Fibroblast of peridontal ligament (primary cell): ENCODE data around the gene STXBP5.

Experiments used
- DNase-seq: peaks from one replicate; pipeline ENCODE4 v3.0.0-alpha.2; 2010; ENCODE audit errors: extremely low read depth

The STXBP5 gene

GRCh38 chr6:147178355-147178754, 25.9 kb upstream of the STXBP5 start:
- no peak for DNase-seq

GRCh38 chr6:147179809-147180208, 24.4 kb upstream of the STXBP5 start:
- DNase-seq = no peak

DNA sequence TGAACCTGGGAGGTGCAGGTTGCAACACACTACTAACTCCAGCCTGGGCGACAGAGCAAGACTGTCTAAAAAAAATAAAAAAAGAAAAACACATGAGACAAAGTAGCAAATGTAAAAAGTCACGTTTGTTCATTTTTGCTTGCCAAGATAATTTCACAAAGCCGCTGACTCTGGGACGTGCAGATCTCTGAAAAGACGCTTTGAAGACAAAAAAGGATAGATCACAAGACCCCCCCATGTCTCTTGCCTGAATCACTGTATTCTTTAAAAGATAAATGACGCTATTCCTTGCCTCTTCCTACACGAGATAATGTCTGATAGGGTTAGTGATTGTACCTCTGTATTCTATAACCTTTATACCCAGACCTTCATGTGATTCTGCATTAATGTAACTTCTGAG, 23.3 kb upstream of the STXBP5 start:
- DNase-seq = no peak

DNA sequence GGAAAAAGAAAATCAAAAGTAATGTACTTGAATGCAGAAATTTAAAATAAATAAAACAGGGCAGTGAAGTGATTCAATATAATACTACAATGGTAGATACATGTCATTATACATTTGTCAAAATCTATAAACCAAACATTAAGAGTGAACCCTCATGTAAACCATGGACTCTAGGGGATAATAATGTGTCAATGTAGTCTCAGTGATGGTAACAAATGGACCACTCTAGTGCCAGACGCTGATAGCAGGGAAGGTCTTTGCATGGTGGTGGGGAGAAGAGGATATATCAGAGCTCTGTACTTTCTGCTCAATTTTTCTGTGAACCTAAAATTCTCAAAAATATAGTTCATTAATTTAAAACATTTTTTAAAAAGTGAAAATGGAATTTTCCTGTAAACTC, 19.8 kb upstream of the STXBP5 start:
- DNase-seq = no peak

DNA sequence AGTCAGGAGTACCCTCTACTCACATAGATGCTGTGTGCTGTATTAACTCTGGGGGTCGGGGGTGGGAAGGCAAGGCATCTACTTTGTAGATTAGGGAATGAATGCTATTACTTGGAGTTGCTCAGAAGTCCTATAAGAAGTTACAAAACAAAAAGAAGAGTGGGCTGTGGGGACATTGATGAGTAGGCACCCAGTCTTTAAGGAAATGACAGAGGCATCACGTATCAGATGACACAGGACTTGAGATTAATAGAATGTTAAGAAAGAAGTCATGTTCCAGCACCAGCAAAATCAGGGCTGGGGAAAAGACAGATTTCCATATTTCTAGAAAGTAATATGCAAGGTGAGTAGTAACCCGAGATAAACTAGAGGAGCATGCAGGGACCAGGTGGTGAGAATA, 19.0 kb upstream of the STXBP5 start:
- DNase-seq = no peak

- no peak for DNase-seq
Measured at GRCh38 chr6:147190556-147190955, 13.7 kb upstream of the STXBP5 start.

- no peak for DNase-seq
Measured at GRCh38 chr6:147192278-147192911, 11.8 kb upstream of the STXBP5 start.

- peak; percentile 50 for DNase-seq
Measured at GRCh38 chr6:147194652-147195411, 9.4 kb upstream of the STXBP5 start.

GRCh38 chr6:147195510-147195909, 8.7 kb upstream of the STXBP5 start:
- DNase-seq = no peak

- no peak for DNase-seq
Measured at GRCh38 chr6:147195987-147196386, 8.2 kb upstream of the STXBP5 start.

GRCh38 chr6:147200711-147201110, 3.5 kb upstream of the STXBP5 start:
- no peak for DNase-seq

DNA sequence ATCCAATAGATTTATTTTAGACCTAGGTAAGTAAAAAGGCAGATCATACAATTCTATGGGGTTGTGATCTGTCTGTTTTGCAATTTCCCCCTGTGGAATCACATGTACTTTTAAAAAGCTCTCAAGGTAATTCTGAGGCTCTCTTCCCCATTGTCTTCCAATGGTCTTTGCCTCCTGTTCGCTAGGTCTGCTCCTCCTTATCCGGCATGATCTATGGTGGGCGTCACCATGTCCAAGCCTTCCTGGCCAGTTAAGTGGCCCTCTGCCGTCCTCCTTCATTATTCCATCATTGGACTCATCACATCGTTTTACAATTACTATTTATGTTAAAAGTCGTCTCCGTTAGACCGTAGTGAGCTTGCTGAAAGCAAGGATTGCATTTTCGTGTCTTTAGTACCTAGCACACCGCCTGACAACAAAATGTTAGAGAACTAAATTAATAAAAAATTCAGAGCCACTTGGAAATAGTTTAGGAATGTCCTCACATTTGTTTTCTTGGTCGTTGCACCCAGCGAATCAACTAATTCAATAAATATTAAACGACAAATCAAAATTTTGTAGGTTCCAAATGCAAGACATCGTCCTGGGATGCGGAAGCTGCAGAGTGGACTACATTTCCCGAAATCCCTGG, 2.2 kb upstream of the STXBP5 start:
- peak; percentile 43 for DNase-seq

DNA sequence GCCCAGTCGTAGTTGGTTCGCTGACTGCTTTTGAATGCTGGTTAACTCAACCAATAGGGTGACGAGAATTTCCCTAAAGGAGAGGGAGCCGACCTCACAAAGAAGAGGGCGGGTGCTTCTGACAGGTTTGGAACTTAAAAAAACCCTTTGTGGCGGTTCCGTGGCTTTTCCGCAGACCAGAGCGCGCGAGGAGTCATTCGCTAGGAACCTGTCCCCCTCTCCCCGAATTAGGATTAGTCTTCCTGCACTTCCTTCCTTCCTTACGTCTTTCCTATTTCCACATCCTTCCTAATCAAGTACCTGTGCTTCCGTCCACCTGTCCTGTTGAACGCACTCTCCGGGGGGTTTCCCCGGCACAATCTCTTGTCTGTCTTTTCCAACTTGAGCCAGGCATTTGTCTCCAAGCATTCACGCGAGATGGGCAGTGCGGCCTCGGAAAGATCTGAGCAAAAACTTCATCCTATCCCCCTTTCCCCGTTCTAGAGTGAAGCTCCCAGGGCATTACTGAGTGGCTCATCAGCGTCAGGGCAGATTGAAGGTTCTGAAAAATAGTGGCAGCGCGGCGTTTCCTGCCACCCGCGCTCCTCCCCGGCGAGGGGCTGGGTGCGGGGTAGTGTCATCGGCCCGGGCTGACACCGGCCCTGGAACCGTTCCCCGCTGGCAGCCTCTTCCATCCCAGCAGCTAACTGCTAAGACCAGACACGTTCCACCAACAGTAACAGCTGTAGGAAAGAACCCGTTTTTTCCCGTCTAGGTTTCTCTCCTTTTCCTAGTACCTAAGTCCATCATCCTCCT, 1.5 kb upstream of the STXBP5 start:
- DNase-seq = peak; percentile 99

DNA sequence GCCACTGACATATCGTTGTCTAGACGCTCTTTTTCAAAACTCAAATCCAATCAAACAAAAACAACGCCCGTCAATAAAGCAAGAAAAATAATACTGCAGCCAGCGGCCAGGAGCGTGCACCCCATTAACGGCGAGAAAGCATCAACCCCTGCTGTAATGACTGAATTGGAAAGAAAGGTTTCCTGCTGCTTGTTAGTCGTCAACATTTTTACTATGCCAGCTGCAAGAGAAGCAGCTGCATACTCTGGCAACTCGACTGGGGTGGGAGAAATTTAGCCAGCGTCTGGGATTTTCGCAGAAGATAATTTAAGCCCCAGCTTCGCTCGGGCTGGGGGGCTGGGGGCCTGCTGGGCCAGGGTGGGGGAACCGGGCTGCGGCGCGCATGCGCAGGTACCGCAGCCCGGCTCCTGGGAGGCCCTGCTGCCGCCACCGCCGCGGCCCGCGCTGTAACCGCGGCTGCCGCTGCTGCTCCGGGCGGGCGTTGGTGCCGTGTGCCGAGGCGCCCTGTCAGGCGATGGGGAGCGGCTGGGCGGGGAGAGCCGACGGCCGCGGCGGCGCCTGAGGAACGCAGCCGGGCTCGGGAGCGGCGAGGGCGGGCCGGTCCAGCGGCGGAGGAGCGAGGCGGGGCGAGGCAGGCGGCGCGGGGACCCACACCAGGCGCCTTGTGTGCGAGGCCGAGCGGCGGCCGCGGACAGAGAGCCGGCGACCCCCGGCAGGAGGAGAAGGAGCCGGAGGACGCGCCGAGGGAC, 732 bp upstream of the STXBP5 start:
- peak; percentile 75 for DNase-seq

DNA sequence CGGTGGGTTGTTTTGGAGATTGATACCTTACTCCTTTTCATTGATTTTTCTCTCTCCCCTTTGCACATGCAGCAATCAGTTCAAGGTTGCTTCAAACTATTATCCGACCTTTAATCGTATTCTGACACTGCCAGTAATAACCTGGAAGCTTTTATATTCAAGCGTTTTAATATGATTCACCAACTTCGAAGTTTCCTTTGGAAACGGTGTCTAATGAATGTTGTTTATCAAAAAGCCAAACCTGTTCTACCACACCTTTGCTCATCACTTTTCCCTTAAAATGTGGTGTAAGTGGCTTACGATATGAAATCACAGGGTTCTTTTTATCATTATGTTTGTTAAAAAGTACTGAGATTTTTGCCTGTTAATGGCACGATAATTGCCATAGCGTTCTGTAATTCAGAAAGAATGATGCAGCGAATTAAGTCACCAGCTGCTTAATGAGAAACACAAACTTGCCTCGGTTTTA, 660 bp downstream of the STXBP5 start:
- DNase-seq = peak; percentile 36

DNA sequence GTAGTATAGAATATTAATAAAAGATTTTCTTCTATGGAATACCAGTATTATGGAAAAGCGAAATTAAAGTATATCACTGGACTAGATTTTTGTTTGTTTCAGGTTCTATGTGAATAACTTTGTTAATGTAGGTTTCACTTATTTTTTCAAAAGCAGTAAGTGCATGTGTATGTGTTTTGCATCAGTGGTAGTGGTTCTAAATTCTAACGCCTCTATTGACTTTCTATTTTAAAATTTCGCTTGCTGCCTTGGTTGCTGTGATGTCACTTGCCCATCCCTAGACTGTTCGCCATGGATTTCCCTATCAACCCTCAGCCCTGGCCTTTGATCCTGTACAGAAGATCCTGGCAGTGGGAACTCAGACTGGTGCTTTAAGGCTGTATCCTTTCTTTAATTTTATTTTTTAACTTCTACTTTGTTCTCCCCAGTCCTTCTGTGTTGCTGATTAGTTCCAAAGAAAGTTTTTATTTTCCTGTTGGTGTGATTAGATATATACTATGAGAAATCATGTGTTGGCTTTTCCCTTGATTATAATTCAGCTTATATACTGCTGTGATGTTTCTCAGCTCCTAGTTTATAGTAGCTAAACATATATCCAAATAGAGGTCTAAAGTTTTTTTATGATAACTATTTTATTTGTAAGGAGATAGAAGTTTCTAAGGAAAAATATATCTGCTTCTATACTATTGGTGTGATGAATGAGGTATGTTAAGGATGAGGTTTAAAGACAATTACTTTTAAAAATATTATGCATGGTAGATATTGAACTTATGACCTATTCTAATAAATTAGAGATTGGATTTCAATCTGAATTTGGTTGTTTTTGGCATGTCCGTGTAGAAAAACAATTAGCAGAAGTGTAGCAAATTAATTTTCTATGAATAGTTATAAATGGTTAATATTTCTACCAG, 1.7 kb downstream of the STXBP5 start:
- peak; percentile 59 for DNase-seq

DNA sequence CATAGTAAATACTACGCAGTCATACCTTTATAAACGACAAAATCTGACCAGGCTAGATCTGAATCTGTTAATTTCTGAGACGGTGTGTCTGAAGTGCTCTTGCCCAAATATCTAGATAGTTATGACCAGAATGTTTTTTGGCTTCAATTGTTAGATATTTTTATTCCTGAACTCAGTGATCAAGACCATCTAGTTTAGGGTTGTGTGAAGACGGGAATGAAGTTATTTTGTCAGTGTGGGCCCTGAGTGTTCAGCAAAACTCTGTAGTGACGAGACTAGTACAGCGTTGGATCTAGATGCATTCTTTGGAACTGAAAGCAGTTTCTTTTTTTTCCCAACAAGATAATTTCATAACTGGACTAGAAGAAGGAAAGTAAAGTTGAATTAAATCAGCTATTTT, 3.1 kb downstream of the STXBP5 start:
- DNase-seq = peak; percentile 59

- no peak for DNase-seq
Measured at GRCh38 chr6:147207837-147208754, 3.9 kb downstream of the STXBP5 start.

- DNase-seq = no peak
Measured at GRCh38 chr6:147209762-147210449, 5.7 kb downstream of the STXBP5 start.
